HL-60/S4 treated with phorbol 12-myristate 13-acetate at 8.2 ng/mL for 4 days and 3 days (cell line): ENCODE results near the gene ZMYND12.

Experiments
- in situ Hi-C: fragments of 300-500 bp; cut with MboI; formaldehyde crosslinking; loops from 2 replicates; pipeline ENCODE4 v1.15.0; 2022; ENCODE audit warnings: low sequenced_read_pairs

ZMYND12 gene

GRCh38 chr1:42449256-42449655 is 6.6 kb downstream of the ZMYND12 start:
- in situ Hi-C loops, result no loop called here

DNA sequence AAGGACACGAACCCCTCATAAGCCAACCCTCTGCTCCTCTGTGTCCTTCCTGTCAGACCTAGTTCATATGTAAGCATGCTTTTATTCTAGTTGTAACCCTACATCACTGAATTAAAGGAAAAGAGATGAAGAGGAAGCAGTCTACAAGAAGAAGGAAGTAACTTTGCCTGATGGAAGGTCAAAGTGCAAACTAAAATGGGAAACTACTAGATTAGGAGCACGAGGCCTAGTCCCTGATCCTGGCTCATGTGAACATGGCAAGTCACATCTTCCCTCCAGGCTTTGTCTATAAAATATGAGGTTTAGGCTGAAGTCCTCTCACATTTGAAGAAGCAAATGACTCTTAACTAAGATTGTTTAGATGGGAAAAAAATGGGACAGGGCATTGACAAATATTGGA is 13.2 kb downstream of the ZMYND12 start:
- in situ Hi-C loops, result no loop called here

DNA sequence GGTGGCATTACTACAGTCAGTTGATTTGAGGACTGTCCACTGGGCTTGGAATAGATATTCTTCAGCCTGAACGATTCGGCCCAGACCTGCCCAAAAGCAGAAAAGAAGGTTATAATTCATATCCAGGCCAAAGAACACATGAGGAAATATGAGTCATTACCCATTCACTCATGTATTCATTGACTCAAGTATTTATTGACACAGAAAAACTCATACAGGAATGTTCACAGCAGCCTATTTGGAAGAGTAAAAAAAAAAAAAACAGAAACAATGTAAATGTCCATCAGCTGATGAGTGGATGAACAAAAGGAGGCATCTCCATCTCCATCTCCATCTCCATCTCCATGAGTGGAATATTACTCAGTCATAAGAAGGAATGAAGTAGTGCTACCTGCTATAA is 15.9 kb downstream of the ZMYND12 start:
- in situ Hi-C loops, result no loop called here

GRCh38 chr1:42434340-42434739 is 21.5 kb downstream of the ZMYND12 start:
- in situ Hi-C loops, result no loop called here

GRCh38 chr1:42433369-42433768 is 22.5 kb downstream of the ZMYND12 start:
- in situ Hi-C loops, result no loop called here

DNA sequence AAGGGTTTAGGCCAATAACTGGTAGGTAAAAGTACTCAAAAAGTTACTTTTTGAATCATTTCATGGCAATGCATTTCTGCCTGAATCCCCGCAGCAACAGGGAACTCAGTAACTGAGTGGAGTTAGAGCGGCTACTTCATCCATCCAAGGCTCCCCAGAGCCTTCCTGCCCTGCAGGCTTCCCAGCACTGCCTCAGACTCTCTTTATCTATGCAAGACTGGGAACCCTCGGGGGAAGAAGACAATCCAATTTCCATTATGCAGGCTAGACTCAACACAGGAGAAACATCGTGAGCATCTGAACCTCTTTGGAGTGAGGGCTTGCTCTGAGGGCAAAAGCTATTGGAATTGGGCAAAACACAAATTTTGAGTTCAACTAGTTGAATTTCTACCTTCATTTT is 23.1 kb downstream of the ZMYND12 start:
- in situ Hi-C loops, result no loop called here

DNA sequence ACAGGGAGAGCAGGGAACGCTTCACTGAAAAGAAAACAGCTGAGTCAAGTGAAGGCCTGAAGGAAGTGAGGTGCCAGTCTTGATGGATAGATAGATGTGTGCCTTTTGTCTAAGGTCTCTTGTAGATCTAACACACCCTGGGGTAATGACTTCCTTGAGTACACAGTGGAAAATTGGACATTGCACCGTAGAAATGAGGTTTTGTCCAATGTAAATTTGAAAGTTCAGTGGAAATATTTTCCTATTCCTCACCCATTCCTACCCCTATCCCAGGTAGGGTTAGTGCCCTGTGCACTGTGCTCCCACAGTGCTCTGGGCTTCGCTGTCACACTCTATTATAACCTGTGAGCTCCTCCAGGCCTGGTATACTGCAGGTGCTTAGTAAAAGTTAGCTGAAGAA is 24.3 kb downstream of the ZMYND12 start:
- in situ Hi-C loops, result no loop called here

DNA sequence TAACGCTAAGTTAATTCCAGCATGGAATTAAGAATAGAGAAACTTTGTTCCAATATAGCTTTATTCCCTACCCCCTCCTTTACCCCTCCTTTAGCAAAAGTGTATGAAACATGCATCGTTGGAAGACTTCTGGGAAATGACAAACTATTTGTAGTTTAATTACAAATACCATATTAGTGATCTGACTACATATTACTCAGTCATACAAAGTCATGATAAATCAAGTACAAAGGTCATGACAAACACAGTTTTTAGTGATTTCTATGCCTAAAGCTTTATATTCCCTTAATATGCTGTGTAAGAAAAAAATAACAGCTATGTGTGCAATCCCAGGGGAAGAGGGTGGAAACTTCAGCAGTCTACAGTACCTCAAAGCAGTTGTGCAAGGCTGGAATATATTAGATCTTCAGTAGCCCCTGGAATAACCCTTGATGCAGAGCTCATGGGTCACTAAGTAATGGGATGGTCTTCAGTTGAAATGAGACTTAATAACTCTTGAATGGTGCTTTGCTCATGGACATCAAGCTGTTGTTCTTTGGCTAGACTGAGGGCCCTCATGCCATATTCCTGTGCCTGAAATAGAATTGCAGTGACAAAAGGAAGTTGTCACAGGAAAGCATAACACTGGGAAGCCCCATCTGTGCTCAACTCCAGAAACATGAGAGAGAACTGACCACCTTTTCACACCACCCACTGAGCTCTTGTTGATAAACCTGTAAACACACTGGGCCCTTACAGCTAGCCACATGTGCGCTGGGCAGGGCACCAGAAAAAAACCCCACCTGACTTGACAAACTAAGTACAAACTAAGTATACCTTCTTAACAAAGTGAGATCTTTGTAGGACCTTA is 25.3 kb downstream of the ZMYND12 start:
- in situ Hi-C loops, result no loop called here

GRCh38 chr1:42429603-42430002 is 26.2 kb downstream of the ZMYND12 start:
- in situ Hi-C loops, result no loop called here

DNA sequence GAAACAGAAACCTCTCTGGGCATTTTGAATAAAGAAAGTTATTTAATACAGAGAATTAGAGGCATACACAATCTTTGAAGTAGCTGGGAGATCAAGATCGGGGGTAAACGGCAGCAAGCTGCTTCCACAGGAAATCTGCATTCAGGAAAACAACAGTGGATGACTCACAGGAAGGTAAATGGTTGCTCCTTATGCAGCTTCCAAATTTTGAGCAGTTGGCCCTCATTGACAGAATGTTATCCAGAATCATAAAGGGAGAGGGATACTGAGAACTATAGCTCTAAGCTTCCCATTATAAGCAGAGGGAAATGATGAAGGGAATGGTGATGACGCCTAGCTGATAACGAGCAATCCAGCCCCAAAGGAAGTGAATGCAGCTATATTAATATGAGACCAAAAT is 28.6 kb downstream of the ZMYND12 start:
- in situ Hi-C loops, result no loop called here

GRCh38 chr1:42424201-42424600 is 31.6 kb downstream of the ZMYND12 start:
- in situ Hi-C loops, result no loop called here

GRCh38 chr1:42423681-42424080 is 32.1 kb downstream of the ZMYND12 start:
- in situ Hi-C loops, result no loop called here

DNA sequence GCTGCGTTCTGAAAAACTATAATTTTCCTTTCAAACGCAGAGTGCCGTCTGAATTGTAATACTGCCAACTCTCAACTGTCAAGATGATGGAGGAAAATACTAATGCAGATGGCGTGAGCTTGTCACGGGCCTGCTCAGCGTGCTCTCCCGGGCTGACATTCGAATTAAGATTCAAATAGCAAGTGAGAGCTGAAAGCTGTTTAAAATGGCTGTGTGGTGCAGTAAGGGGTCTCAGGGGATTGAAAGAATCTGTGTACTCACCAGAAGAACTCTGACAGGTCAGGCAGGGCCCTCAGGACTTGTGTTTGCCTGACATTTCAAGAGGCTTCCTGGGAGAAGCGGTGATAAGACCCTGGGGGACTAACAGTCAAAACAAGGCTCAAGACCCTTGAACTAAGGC is 33.1 kb downstream of the ZMYND12 start:
- in situ Hi-C loops, result no loop called here

DNA sequence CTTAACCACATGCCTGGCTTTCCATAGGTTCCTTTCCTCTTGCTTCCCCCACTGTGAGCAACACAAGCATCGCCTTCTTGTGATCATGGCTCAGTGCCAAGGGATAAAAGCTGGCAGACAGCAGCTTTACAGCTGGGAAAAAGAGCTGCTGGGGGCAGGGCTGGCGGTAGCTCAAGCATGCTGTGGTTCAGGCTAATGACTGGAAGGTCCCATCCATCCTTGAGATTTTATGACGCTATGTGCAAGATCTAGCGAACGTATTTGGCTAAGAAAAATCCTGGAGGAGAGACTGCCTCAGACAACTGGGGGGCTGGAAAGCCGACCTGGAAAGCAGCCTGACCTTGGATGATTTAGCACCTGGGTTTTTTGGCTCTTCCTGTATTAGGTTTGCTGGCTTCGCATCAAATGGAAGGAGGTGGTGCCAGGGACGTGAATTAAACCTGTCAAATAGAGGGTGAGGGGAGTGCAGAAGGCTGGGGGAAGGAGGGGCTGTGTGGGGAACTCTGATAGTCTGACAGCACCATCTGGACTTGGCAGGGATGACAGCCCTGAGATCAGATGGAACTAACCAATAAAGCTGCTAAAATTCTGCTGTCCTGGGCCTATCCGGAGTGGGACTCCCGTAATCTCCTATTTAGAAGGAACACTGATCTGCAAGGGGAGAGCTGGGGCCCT is 34.8 kb downstream of the ZMYND12 start:
- in situ Hi-C loops, result no loop called here

- in situ Hi-C loops, result no loop called here
Measured at GRCh38 chr1:42420121-42420520, 35.7 kb downstream of the ZMYND12 start.

GRCh38 chr1:42419126-42419821 is 36.5 kb downstream of the ZMYND12 start:
- in situ Hi-C loops, result no loop called here

GRCh38 chr1:42418516-42418915 is 37.3 kb downstream of the ZMYND12 start:
- in situ Hi-C loops, result no loop called here

GRCh38 chr1:42417166-42417565 is 38.7 kb downstream of the ZMYND12 start:
- in situ Hi-C loops, result no loop called here

DNA sequence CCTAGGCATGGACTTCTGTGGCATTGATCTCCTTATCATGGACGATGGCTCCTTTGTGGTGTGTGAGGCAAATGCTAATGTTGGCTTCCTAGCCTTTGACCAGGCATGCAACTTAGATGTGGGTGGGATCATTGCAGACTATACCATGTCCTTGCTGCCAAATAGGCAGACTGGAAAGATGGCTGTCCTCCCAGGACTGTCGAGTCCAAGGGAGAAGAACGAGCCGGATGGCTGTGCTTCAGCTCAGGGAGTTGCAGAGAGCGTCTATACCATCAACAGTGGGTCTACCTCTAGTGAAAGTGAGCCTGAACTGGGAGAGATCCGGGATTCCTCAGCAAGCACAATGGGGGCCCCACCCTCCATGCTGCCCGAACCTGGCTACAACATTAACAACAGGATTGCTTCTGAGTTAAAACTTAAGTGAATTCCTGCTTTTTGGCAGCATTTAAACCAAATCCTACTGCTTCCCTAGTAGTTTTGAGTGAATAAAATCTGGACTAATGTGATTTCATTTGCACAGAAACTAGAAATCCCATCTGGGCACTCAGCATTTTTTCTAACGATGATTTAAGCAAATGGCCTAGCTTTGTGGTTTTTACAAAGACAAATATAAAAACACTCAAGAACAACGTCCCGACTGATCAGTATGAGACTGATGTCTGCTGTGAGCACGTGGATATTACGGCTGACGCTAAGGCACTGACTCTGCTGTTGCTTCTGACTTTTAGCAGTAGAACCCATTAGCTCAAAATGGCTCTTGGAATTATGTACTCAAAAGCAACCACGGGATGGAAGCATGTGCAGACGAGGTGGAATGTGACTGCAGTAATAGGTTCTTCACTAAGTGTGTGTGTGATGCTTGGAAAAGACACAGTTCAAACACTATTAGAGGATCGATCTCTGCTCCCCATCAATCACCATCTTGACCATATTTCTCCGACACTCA is 41.0 kb downstream of the ZMYND12 start:
- in situ Hi-C loops, result no loop called here

DNA sequence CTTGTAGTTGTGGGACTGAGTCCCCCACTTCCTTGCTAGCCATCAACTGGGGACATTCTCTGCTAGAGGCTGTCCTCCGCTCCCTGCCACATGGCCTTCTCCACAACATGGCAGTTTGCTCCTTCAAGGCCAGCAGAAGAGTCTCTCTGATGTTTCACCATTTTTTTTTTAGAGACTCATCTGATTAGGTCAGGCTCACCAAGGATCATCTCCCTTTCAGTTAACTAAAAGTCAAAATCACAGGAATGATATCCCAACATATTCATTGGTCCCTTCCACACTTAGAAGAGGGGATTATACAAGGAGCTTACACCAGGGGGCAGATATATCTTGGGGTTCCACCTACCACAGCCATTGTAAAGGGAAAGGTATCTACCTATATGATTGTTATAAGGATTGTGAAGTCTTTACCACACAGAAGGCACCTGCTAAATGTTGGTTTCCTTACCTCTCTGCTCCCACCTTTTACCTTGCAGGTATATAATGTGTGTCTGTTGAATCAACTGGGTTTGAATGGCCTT is 51.9 kb downstream of the ZMYND12 start:
- in situ Hi-C loops, result no loop called here
